ENCODE measurements around the gene ANKZF1. TPM values are rescaled to one million over a fixed set of nuclear protein-coding genes. Genes with fewer than 3 reads are reported as not detected.
"Not testable (repeated sequence)": the region's sequence is repeated elsewhere in the genome, so short reads cannot be mapped to it uniquely, and the experiment has no call there.

ANKZF1 gene
- polyA plus RNA-seq, 1 donor: 26.8 TPM

- DNase-seq (ENCODE audit: low read depth): no peak
These were observed 23.5 kb downstream of the ANKZF1 start, which contains the start of gene TUBA4B for GRCh38 chr2:219252900-219253752. TUBA4B (plus strand) TSS chr2:219253243; CDS start chr2:219253408, 165 bp downstream.

- no peak for DNase-seq (ENCODE audit: low read depth)
These were observed 24.4 kb downstream of the ANKZF1 start, which contains the start of gene TUBA4A for GRCh38 chr2:219253753-219254589. TUBA4A (minus strand) TSS chr2:219253918; CDS start chr2:219253858, 60 bp downstream.

DNA sequence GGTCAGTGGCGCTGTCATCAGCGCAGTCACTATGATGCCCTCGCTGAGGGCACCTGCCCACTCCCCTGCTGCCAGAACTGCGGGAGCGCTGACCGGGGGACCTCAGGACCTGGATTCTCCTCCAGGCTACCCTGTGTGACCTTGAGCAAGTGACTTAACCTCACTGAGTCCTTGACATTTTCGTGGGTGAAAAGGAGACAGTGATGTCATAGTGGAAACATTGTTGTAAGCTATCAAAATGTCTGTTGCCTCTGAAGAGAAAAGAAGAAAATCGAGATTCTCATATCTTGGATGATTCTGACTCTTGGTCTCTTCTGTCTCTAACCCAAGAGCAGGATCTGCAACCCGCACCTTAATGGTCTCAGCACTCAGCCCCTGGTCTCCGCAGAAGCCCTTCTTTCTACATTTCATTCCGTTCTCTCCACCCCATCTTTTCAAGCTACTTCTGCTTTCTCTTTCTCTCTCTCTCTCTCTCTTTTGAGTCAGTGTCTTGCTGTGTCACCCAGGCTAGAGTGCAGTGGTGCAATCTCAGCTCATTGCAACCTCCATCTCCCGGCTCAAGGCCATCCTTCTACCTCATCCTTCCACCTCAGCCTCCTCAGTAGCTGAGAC, 25.1 kb downstream of the ANKZF1 start:
- DNase-seq (ENCODE audit: low read depth): no peak

DNA sequence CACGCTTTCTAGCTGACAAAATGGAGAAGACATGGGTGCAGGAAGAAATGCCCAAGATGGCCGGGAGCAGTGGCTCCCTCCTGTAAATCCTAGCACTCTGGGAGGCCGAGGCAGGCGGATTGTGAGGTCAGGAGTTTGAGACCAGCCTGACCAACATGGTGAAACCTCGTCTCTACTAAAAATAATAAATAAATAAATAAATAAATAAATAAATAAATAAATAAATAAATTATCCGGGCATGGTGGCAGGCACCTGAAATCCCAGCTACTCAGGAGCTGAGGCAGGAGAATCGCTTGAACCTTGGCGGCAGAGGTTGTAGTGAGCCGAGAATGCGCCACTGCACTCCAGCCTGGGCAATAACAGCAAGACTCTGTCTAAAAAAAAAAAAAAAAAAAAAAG, 29.3 kb downstream of the ANKZF1 start:
- DNase-seq (ENCODE audit: low read depth): not testable (repeated sequence)

- no peak for DNase-seq (ENCODE audit: low read depth)
These were observed 31.6 kb downstream of the ANKZF1 start for GRCh38 chr2:219261024-219261855.

- no peak for DNase-seq (ENCODE audit: low read depth)
These were observed 36.6 kb downstream of the ANKZF1 start for GRCh38 chr2:219266232-219266631.

DNA sequence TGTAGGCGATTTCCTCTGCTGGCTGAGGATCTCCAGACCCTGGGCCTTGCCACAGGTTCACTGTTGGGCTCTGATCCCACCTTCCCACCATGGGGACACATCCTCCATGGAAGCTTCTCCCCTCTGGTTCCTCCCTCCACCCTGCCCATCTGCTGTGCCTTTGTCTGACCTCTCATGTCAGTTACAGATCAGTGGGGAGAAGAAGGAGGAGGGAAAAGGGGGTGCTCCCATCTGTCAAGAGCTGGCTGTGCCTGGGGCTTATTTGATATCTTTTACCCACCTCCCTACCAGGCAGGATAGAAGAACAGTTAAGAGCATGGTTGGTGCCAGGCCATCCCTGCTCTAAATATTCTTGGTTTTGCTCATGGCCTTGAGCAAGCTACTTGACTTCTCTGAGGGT, 37.3 kb downstream of the ANKZF1 start:
- no peak for DNase-seq (ENCODE audit: low read depth)

DNA sequence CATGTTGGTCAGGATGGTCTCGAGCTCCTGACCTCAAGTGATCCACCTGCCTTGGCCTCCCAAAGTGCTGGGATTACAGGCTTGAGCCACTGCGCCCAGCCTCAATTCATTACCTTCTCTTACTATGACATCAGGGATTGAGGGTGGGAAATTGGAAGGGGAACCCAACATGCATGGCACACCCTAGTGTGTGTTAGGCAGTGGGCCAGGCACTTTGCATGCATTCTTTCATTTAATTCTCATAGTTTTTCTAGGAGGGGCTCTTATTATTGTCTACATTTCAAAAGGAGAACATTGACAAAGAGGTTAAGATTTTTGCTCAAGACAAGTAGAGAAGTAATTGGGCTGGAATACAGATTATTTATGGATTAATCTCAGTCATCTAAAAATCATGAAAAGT, 38.7 kb downstream of the ANKZF1 start:
- DNase-seq (ENCODE audit: low read depth): no peak

DNA sequence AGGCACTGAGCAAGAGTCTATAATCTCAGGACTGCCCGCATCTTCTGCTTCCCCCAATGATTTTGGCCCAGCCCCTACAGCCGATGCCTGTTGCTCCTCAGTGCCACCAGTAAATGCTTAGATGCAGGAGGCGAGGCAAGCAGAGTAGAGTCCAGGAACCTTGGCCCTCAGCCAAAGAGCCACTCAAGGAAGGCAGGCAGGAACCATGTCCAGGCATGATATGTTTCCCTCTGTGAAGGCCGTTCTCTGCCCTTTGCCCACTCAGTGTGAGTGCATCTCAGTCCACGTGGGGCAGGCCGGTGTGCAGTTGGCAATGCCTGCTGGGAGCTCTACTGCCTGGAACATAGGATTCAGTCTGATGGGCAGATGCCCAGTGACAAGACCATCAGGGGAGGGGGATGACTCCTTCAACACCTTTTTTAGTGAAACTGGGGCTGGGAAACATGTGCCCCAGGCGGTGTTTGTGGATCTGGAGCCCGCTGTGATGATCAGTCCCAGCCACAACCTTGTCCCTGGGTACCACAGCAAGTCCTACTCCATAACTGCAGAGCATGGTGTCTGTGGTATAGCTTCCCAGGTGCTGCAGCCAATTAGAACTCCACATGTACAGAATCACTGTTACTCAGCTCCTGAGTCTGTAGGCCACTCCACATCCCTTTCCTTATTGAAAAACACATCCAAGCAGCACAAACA, 39.9 kb downstream of the ANKZF1 start:
- DNase-seq (ENCODE audit: low read depth): no peak

DNA sequence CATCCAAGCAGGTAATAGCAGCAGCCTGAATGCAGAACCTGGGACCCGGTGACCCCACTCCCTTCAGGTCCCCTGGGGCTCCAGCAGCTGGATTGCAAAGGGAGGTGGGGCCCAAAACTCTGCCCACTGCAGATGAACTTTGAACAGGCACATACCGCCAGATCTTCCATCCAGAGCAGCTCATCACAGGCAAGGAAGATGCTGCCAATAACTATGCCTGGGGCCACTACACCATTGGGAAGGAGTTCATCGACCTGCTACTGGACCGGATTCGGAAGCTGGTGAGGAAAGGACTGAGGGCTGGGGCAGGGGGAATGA, 40.4 kb downstream of the ANKZF1 start:
- no peak for DNase-seq (ENCODE audit: low read depth)

GRCh38 chr2:219271021-219271420, 41.4 kb downstream of the ANKZF1 start:
- no peak for DNase-seq (ENCODE audit: low read depth)

DNA sequence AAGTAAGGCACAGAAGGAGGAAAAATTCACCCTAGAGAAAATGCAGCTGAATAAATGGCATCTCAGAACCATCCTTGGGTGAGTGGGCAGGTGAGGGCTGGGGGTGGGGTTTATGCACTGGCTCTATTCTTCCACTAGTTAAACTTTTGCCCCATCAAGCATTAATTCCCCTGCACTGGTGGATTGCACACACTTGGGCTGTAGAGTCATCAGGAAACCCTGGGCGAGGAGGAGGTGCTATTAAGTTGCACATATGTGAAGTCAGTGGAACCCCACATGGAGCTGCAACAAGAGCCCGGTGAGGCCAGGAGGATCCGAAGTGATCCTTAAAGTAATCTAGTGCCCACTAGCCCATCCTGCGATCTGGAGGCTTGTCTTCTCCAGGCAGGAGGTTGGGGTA, 42.8 kb downstream of the ANKZF1 start:
- DNase-seq (ENCODE audit: low read depth): no peak

- no peak for DNase-seq (ENCODE audit: low read depth)
These were observed 43.4 kb downstream of the ANKZF1 start for GRCh38 chr2:219272995-219273394.

GRCh38 chr2:219273937-219274336, 44.3 kb downstream of the ANKZF1 start:
- DNase-seq (ENCODE audit: low read depth): no peak

GRCh38 chr2:219274361-219274921, 44.8 kb downstream of the ANKZF1 start:
- no peak for DNase-seq (ENCODE audit: low read depth)

DNA sequence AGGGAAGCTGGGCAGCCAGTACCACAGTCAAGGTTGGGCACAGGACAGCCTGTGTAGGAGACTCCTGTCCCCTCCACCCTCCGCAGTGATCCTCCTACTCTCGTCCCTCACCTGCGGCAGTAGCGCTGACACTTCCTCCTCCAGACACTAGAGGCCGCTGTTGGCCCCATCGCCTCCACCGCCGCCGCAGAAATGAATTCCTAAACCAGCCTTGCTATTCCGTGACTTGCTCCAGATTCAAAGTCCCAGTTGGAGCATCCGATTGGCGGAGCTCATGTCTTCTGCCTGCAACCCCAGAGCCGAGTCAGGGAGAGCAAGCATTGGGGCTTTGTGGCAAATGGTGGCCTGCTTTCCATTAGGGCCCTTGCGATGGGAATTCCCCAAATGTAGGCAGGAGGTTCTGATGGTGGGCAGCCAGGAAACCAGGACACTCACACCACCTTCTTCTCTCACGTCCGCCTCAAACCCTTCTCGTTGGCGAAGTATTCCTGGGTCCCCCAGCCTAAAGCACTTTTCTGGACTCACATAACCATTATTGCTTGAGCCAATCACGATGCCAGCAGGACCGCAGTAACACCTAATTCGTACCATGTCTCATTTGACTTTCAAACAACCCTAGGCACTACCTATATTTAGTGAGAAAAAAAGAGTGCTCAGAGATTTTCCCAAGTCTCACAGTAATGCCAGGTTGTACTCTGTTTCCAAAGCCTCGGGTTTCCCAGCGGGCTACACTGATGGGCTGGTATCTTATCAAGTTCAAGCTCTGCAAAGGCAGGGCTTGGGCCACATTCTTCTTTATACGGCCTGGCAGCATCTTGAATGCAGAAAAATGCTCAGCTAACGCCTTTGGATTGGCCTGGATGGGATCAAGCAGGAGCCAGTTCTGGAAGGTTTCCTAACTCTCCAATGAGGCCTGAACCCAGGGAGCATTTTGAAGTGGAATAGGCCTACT, 48.4 kb downstream of the ANKZF1 start:
- DNase-seq (ENCODE audit: low read depth): no peak

DNA sequence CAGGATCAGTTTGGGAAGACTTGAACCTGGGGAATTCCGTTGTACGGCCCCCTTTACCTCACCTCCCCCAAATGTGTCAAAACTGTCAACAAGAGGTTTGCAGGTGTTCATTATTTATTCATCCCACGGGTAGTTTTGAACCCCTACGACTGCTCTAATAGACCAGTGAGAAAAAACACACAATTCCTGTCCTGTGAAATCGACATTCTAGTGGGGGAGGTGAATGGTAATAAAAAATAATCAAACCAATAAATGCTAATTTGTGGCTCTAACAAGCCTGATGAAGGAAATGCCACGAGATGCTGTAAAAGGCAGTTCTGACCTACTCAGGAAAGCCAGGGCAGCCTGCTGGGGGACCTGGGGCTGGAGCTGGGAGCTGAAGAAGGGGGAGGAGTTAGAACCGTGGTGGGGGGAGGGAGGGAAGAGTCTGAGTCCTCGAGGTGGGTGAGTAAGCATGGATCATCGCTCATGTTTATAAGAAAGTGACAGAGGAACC, 49.1 kb downstream of the ANKZF1 start:
- DNase-seq (ENCODE audit: low read depth): no peak

DNA sequence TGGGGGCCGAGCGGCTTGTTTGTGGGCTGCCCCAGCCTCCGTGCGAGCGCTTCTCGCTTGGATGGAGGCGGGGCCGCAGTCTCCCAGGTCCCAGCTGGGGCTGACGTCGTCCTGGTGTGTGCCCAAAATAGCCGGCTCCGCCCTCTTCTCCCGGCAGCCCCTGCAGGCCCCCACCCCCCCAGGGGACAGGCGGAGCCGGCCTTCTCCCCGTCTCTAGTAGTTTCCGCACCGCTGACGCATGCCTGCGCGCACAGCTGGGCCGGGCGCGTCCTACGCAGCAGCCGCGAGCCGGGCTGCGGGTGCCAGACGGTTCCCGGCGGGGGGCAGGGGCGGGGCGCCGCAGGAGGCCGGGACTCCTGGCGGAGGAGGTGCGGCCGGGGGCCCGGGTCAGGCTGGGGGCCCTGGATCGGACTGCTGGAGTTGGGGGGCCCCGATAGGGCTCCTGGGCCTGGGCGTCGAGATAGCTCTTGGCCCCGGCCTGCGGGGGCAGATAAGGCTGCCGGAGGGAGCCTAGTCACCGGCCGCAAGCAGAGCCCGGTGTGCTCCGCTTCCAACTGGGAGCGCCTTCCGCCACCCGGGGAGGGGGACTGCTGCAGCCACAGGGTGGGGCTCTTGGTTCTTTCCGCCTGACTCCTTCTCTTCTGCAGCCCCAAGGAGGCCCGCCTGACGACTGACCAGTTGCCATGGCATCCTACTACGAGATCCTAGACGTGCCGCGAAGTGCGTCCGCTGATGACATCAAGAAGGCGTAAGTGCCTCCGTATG, 49.7 kb downstream of the ANKZF1 start, which contains the start of gene DNAJB2:
Gene DNAJB2 (plus strand): TSS at position 216 of the 765 bp plus-strand sequence. CDS start 468 bp downstream, at position 684.
- peak; percentile 94 for DNase-seq (ENCODE audit: low read depth)
